Measurements from ENCODE around the gene RHOT2.

Gene RHOT2

GRCh38 chr16:668519-669171 lies 713 bp downstream of the RHOT2 start:
- TF ChIP-seq, protein P1, sequence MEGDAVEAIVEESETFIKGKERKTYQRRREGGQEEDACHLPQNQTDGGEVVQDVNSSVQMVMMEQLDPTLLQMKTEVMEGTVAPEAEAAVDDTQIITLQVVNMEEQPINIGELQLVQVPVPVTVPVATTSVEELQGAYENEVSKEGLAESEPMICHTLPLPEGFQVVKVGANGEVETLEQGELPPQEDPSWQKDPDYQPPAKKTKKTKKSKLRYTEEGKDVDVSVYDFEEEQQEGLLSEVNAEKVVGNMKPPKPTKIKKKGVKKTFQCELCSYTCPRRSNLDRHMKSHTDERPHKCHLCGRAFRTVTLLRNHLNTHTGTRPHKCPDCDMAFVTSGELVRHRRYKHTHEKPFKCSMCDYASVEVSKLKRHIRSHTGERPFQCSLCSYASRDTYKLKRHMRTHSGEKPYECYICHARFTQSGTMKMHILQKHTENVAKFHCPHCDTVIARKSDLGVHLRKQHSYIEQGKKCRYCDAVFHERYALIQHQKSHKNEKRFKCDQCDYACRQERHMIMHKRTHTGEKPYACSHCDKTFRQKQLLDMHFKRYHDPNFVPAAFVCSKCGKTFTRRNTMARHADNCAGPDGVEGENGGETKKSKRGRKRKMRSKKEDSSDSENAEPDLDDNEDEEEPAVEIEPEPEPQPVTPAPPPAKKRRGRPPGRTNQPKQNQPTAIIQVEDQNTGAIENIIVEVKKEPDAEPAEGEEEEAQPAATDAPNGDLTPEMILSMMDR (IDR thresholded peaks at IDR 0.05) = no peak
- no peaks in the 10 kb centered on the region for H3K36me3 ChIP-seq (ENCODE audit: control insufficient read depth, insufficient read depth, low read length)

GRCh38 chr16:669666-670065 lies 1.7 kb downstream of the RHOT2 start:
- H3K4me1 ChIP-seq = peaks cover 10% of the 10 kb centered on the region
- H3K36me3 ChIP-seq (ENCODE audit: control insufficient read depth, insufficient read depth, low read length) = no peaks in the 10 kb centered on the region
- H3K9ac ChIP-seq = no peak overlapping the region
- H3K27me3 ChIP-seq (ENCODE audit: control insufficient read depth, insufficient read depth, low read length) = no peaks in the 10 kb centered on the region
- TF ChIP-seq, protein P1 (IDR thresholded peaks at IDR 0.05) = no peak
- peaks cover 5% of the 10 kb centered on the region for H3K79me2 ChIP-seq
- no peak overlapping the region for H2AFZ ChIP-seq
- no peak overlapping the region for H3K27ac ChIP-seq
- H3K4me3 ChIP-seq (ENCODE audit: low read depth, low read length) = no peak overlapping the region
- H3K9me3 ChIP-seq (ENCODE audit: control insufficient read depth, low read length) = no peaks in the 10 kb centered on the region
- H3K4me2 ChIP-seq (ENCODE audit: low read length) = no peak overlapping the region

More at GRCh38 chr16:668519-669171, 713 bp downstream of the RHOT2 start:
- Histone ChIP-seq H3K4me3 (ENCODE audit: low read depth, low read length) (peak overlapping the region; percentile 88), H3K4me1 (peaks cover 10% of the 10 kb centered on the region), H3K9ac (peak overlapping the region; percentile 77), H3K27ac (peak overlapping the region; percentile 60), H3K27me3 (ENCODE audit: control insufficient read depth, insufficient read depth, low read length) (no peaks in the 10 kb centered on the region), H3K4me2 (ENCODE audit: low read length) (peak overlapping the region; percentile 91), H3K79me2 (peaks cover 5% of the 10 kb centered on the region), H3K9me3 (ENCODE audit: control insufficient read depth, low read length) (no peaks in the 10 kb centered on the region), H2AFZ (peak overlapping the region; percentile 93)

- H2AFZ ChIP-seq = no peak overlapping the region
- H3K27me3 ChIP-seq (ENCODE audit: control insufficient read depth, insufficient read depth, low read length) = no peaks in the 10 kb centered on the region
- H3K9ac ChIP-seq = no peak overlapping the region
- H3K4me2 ChIP-seq (ENCODE audit: low read length) = no peak overlapping the region
- TF ChIP-seq, protein P1 (IDR thresholded peaks at IDR 0.05) = no peak
- H3K36me3 ChIP-seq (ENCODE audit: control insufficient read depth, insufficient read depth, low read length) = no peaks in the 10 kb centered on the region
- H3K4me1 ChIP-seq = peaks cover 10% of the 10 kb centered on the region
- peaks cover 5% of the 10 kb centered on the region for H3K79me2 ChIP-seq
- no peaks in the 10 kb centered on the region for H3K9me3 ChIP-seq (ENCODE audit: control insufficient read depth, low read length)
- no peak overlapping the region for H3K4me3 ChIP-seq (ENCODE audit: low read depth, low read length)
- H3K27ac ChIP-seq = no peak overlapping the region
These were observed 2.8 kb downstream of the RHOT2 start for GRCh38 chr16:670485-671352.

DNA sequence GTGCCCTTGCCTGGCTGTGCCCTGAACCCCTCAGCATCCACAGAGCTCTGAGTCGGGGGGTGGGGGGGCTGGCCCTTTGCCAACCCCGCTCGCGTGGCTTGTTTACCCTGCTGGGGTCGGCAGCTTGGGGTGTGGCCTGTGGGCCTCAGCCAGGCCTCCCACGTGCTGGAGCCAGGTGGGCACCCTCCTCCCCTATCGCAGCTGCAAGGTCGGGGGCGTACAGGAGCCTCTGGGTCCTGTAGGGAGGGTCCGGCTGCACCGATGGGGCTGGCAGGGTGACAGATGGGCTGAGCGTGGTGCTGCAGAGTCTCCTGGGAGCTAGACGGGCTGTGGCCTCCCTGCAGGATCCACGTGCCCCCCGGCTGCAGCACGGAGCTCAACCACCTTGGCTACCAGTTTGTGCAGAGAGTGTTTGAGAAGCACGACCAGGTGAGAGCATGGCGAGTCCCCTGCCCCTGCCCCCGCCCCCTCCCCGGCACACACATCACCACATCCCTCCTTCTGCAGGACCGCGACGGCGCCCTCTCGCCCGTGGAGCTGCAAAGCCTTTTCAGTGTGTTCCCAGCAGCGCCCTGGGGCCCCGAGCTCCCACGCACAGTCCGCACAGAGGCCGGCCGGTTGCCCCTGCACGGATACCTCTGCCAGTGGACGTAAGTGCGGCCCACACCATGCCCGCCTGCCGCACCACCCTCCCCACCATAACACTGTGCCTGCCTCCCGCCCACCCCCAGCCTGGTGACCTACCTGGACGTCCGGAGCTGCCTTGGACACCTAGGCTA lies 3.6 kb downstream of the RHOT2 start:
- Histone ChIP-seq H3K27ac (no peak overlapping the region), H3K4me2 (ENCODE audit: low read length) (no peak overlapping the region), H3K9ac (no peak overlapping the region), H3K4me3 (ENCODE audit: low read depth, low read length) (no peak overlapping the region), H3K36me3 (ENCODE audit: control insufficient read depth, insufficient read depth, low read length) (no peaks in the 10 kb centered on the region), H2AFZ (no peak overlapping the region), H3K79me2 (peaks cover 5% of the 10 kb centered on the region), H3K27me3 (ENCODE audit: control insufficient read depth, insufficient read depth, low read length) (no peaks in the 10 kb centered on the region), H3K9me3 (ENCODE audit: control insufficient read depth, low read length) (no peaks in the 10 kb centered on the region), H3K4me1 (peaks cover 10% of the 10 kb centered on the region)
- TF ChIP-seq, protein P1 (IDR thresholded peaks at IDR 0.05) = no peak

Data from parathyroid adenoma (tissue), 2 donors.